Fibroblast of upper back skin (primary cell): ENCODE results near the gene OSBPL2.

Experiments
- DNase-seq: peaks from one replicate; pipeline ENCODE4 v3.0.0-alpha.2; 2013

Gene OSBPL2

DNA sequence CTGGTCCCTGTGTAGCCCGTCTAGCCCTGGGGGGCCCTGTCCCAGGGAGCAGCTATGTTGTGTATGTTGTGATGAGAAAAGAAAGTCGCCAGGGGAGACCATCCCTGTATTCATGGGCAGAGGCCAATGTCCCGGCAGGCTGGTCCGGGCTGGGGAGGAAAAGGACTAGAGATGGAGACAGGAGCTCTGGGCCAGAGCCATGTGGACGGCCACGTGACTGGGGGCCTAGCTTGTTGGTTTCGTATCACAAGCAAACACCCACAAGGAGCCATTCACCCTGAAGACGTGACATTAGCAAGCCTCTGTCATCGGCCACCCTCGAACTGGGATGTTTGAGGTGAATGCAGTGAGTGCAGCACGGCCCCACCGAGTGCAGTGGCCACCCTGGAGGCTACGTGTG, 15.3 kb upstream of the OSBPL2 start:
- no peak for DNase-seq

DNA sequence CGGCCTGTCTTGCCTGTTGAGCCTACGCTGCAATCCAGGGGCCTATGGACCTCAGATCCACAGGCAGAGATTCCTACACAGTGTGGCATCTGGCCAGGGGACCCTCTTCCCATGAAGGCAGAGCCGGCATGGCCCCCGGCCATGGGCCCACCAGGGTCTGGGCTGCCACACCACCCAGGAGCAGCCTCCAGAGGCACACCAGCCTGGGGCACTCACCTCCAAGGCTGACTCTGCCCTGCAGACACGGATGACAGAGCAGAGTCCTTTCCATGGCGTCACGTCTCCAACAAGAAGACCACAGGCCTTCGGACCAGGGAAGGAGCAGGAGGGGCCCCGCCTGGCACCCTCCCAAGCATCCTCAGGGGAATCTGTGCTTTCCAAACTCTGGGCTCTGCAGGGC, 14.8 kb upstream of the OSBPL2 start:
- no peak for DNase-seq

- DNase-seq: no peak
These were observed 14.0 kb upstream of the OSBPL2 start for GRCh38 chr20:62224113-62224855.

DNA sequence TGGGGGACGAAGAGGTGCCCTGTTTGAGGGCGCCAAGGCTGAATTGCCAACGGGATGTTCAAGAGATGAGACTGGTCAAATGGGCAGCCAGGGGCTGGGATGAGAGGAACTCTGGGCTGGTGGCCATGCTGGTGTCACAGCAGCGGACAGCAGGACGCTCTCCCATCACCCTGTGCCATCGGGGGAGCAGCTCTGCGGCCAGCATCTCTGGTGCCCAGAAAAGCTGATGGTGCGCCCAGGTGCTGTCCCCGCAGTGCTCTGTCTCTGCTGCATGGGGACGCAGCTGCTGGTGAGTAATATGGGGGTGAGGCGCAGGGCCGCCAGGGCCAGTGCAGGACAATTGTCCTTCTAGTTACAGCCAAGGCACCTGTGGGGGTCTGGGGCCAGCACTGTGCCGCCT, 13.3 kb upstream of the OSBPL2 start:
- no peak for DNase-seq

- no peak for DNase-seq
These were observed 12.3 kb upstream of the OSBPL2 start for GRCh38 chr20:62225820-62226635.

GRCh38 chr20:62226707-62227590, 11.4 kb upstream of the OSBPL2 start:
- no peak for DNase-seq

- no peak for DNase-seq
These were observed 10.7 kb upstream of the OSBPL2 start for GRCh38 chr20:62227591-62227976.

DNA sequence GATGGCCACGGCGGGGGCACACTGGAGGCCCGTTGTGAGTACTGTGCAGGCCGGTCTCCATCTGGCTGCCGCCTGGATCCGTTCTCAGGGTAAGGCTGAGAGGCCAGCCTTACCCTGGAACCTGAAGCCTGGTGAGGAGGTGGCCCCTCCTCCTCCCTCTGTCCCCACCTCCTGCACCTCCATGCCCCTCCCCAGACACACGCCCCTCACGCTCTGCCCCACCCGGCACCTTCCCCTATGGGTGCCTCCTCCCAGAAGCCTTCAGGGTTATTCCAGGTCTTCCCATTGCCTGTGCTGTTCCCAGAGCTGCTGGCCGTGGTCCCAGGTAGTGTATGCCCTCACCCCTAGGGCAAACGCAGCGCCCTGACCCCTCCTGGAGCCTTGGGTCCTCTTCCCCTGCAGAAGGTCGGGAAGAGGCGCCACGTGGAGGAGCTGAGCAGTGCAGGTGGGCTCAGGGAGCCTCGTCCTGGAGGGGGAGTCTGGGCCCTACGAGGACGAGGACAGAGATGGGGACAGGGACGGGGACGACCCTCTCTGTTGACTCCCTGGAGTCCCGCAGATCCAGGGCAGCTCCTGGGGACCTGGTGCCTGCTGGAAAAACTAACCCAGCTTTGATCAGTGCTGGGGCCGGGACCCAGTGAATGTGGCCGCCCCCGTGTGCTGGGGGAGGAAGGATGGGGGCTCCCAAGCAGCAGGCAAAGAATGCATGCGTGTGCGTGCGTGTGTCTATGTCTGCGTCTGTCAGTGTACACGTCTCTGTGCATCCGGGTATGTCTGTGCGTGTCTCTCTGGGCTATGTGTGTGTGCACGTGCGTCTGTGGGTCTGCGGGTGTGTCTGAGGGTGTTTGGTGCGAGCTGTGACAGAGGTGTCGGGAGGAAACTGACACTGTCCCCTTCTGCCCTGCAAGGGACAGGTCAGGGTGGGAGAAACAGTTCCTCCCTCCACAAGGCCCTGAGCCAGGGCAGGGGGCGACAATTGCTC, 10.1 kb upstream of the OSBPL2 start:
- DNase-seq: no peak

- no peak for DNase-seq
These were observed 9.3 kb upstream of the OSBPL2 start for GRCh38 chr20:62228982-62229545.

DNA sequence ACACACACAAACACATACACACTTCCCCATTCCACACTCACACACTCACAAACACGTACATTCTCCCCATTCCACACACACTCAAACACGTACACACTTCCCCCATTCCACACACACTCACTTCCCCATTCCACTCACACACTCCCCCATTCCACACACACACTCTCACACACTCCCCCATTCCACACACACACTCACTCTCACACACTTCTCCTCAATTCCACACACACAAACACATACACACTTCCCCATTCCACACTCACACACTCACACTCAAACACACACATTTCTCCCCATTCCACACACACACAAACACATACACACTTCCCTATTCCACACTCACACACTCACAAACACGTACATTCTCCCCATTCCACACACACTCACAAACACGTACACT, 8.7 kb upstream of the OSBPL2 start:
- DNase-seq: no peak

DNA sequence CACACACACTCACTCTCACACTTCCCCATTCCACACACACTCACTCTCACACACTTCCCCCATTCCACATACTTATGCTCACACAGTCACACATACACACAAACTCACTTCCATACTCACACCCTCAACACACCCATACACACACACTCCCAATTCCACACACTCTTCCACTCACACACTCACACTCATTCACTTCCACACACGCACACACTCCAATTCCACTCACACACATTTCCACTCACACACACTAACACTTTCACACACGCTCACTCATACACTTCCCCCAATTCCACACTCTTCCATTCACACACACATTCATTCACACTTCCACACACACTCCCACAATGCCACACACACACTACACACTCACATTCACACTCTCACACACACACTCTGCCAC, 8.0 kb upstream of the OSBPL2 start:
- no peak for DNase-seq

DNA sequence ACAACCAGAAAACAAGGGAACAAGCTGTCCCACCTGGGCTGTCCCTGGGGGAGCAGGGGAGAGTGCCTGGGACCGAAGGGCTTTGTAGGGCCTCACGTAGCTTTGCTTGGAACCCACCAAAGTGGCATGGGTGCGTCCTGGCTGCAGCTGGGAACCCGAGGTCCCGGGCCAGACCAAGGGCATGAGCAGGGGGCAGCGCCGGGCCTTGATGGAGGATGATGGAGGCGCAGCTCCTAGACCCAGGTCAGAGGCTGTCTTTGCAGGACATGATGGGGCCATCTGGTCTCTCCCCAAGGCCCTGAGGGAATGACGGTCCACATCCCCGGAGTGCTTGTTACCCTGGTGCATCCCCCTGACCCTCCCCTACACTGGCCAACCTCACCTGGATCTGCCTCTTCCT, 7.6 kb upstream of the OSBPL2 start:
- no peak for DNase-seq

DNA sequence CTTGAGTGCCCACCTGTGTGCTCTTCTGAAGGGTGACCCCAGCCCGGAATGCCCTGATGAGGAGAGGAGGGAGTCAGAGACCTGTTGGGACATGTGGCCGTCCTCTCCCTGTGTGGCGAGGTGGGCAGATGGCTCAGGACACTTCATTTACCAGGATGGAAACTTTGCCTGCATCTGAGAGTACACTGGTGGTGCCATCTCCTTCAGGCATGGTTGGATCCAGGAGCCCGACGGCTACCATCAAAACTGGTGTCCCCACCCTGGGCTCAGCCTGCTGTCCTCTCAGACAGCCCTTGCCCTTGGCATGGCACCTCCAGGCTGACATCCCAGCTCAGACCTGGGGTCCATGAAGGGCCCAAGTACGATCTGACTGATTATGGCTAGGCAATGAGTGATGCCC, 7.0 kb upstream of the OSBPL2 start:
- DNase-seq: no peak

DNA sequence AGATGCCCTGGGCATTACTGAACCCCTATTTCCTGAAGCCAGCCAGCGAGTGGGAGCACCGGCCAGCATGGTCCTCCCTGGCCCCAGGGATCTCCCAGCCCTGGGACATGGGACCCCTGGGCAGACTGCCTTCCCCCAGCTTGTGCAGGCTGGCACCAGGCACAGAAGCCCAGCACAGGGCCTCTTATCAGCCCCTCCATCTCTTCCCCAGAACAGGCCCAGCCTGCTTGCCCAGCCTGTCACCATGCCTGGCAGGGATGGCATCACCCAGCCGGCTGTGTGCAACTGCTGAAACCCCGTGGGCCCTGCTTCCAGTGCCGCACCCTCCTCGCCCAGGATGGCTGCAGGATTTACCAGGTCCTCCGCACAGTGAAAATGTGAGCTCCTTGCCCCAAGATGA, 6.1 kb upstream of the OSBPL2 start:
- DNase-seq: no peak

DNA sequence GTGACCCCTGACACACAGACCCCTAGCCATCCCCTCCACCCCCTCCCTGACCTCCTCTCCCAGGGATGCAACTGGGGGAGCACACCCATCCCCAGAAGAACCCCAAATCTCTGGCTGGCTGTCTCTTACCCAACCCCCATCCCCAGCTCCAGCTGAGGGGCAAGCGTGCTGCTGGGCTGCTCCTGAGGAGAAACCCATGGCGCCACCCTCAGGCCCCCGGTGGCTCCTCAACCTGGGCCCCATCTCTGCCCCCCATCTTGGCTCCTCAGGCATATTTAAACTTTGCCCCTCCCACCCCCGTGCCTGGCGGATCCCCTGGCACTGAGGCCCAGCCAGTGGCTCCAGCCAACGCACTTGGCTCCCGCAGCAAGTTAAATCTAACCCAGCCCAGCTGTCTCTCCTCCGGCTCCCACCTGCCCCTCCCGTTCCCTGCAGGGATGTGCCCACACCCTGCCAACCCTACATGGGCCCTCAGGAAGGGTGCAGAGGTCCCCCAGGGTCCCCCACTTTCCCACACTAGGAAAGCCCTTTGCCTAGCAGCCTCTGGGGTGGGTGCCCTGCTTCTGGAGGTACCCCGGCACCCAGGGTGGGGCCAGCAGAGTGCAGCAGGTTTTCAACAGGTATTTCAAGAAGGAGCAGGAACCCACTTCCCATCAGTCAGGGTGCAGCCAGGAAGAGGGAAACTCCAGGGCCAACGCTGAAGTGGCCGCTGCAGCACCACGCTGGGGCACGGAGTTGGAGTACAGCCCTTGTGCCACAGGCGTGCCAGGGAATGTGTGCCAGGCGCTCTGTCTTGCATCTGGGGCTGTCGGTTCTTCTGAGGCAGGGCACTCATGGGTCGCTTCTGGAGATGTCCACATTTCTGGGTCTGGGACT, 5.3 kb upstream of the OSBPL2 start:
- DNase-seq: no peak

DNA sequence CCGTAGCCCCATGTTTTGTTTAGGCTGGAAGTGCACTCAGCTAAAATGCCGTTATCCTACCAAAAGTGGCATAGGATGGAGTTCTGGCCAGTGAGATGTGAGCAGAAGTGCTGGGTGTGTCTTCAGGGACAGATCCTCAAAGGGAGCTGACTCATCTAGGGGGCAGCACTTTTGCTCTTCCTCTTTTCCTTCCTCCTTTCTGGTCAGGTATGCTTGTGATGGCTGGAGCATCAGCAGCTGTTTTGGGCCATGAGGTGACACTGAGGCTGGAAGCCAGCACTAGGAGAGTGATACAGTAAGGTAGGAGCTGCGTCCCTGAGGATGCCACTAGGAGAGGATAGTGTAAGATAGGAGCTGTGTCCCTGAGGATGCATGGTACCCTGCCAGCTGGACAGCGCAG, 4.6 kb upstream of the OSBPL2 start:
- DNase-seq: no peak

GRCh38 chr20:62234339-62234738, 4.0 kb upstream of the OSBPL2 start:
- no peak for DNase-seq

GRCh38 chr20:62235001-62235776, 3.1 kb upstream of the OSBPL2 start:
- no peak for DNase-seq

DNA sequence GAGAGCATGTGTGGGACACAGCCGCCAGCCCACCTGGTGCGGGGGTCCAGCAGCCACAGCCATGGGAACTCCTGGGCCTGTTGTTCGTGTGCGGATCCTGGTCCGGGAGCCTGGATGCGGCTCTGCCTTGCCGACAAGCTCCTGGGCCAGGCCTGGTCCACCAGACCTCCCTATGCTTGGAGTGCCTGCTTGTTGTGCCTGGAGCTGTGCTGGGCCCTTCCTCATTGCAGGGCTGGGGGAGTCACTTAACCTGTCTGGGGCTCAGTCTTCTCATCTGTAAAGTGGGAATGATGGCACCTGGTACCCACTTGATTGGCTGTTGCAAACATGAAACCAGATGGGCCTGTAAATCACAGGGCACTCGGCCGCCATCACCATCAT, 2.6 kb upstream of the OSBPL2 start:
- no peak for DNase-seq

DNA sequence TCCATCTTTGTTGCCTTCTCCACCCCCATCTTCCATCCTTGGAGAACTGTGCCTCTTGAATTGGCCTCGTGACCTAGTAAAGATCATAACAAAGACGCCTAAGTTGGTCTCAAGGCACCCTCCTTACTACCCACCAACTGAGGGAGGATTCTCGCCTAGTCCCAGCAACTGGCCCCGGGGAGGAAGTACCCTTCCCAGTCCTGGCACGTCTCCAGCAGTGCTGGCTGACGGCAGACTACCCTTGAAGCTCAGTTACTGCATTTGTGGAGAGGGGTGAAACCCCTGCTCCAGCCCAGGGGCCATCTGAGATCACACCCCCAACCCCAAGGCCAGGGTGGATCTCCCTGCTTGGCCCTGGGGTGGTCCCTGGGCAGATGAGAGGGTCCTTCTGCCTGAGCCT, 2.1 kb upstream of the OSBPL2 start:
- DNase-seq: no peak
